ENCODE results near the gene SRPRB. TPM values are rescaled to one million over a fixed set of nuclear protein-coding genes. Genes with fewer than 3 reads are reported as not detected.
"Not testable (repeated sequence)": the region's sequence is repeated elsewhere in the genome, so short reads cannot be mapped to it uniquely, and the experiment has no call there.

Gene SRPRB
- total RNA-seq, 1 experiment from 2014 or later: 42.3 TPM

GRCh38 chr3:133777807-133778568, 27.6 kb upstream of the SRPRB start:
- DNase-seq (ENCODE audit: low read depth): no peak

- DNase-seq (ENCODE audit: low read depth): no peak
Observed at GRCh38 chr3:133779626-133780203, 25.9 kb upstream of the SRPRB start.

GRCh38 chr3:133780756-133781155, 24.9 kb upstream of the SRPRB start:
- DNase-seq (ENCODE audit: low read depth): not testable (repeated sequence)

GRCh38 chr3:133781570-133781969, 24.0 kb upstream of the SRPRB start:
- DNase-seq (ENCODE audit: low read depth): no peak

- no peak for DNase-seq (ENCODE audit: low read depth)
Observed at GRCh38 chr3:133782454-133782853, 23.2 kb upstream of the SRPRB start.

- DNase-seq (ENCODE audit: low read depth): no peak
Observed at GRCh38 chr3:133783762-133784161, 21.9 kb upstream of the SRPRB start.

GRCh38 chr3:133788024-133788423, 17.6 kb upstream of the SRPRB start:
- no peak for DNase-seq (ENCODE audit: low read depth)

- peak; percentile 39 for DNase-seq (ENCODE audit: low read depth)
Observed at GRCh38 chr3:133792171-133792763, 13.3 kb upstream of the SRPRB start.

GRCh38 chr3:133797396-133798105, 8.1 kb upstream of the SRPRB start:
- no peak for DNase-seq (ENCODE audit: low read depth)

- DNase-seq (ENCODE audit: low read depth): peak; percentile 17
Observed at GRCh38 chr3:133799794-133800585, 5.6 kb upstream of the SRPRB start.

GRCh38 chr3:133803469-133803868, 2.1 kb upstream of the SRPRB start:
- no peak for DNase-seq (ENCODE audit: low read depth)

GRCh38 chr3:133804896-133805295, 719 bp upstream of the SRPRB start:
- no peak for DNase-seq (ENCODE audit: low read depth)

- DNase-seq (ENCODE audit: low read depth): no peak
Observed at GRCh38 chr3:133805384-133805701, 272 bp upstream of the SRPRB start.

- no peak for DNase-seq (ENCODE audit: low read depth)
Observed at GRCh38 chr3:133812872-133813271, 7.3 kb downstream of the SRPRB start.

GRCh38 chr3:133815386-133815785, 9.8 kb downstream of the SRPRB start:
- DNase-seq (ENCODE audit: low read depth): no peak

GRCh38 chr3:133820129-133820528, 14.5 kb downstream of the SRPRB start:
- DNase-seq (ENCODE audit: low read depth): no peak

- DNase-seq (ENCODE audit: low read depth): no peak
Observed at GRCh38 chr3:133820889-133821675, 15.5 kb downstream of the SRPRB start.

- DNase-seq (ENCODE audit: low read depth): peak; percentile 87
Observed at GRCh38 chr3:133821767-133822638, 16.4 kb downstream of the SRPRB start.

- DNase-seq (ENCODE audit: low read depth): no peak
Observed at GRCh38 chr3:133824961-133825485, 19.4 kb downstream of the SRPRB start.

Measured in RPMI7951 (cell line).